ENCODE data around the gene CDC42BPG.

The CDC42BPG gene

GRCh38 chr11:64884019-64884418 lies 39.6 kb upstream of the CDC42BPG start:
- H3K4me3 ChIP-seq (ENCODE audit: low read depth, low read length), result no peak overlapping the region
- no peak for TF ChIP-seq CTCF (IDR thresholded peaks at IDR 0.05; ENCODE audit: low read depth, low read length)

- no peak for TF ChIP-seq CTCF (IDR thresholded peaks at IDR 0.05; ENCODE audit: low read depth, low read length)
- no peak overlapping the region for H3K4me3 ChIP-seq (ENCODE audit: low read depth, low read length)
These were observed 39.1 kb upstream of the CDC42BPG start for GRCh38 chr11:64883575-64883974.

- TF ChIP-seq CTCF (IDR thresholded peaks at IDR 0.05; ENCODE audit: low read depth, low read length), result no peak
- H3K4me3 ChIP-seq (ENCODE audit: low read depth, low read length), result no peak overlapping the region
These were observed 37.8 kb upstream of the CDC42BPG start for GRCh38 chr11:64882243-64882642.

GRCh38 chr11:64881476-64881875 lies 37.0 kb upstream of the CDC42BPG start:
- no peak overlapping the region for H3K4me3 ChIP-seq (ENCODE audit: low read depth, low read length)
- no peak for TF ChIP-seq CTCF (IDR thresholded peaks at IDR 0.05; ENCODE audit: low read depth, low read length)

GRCh38 chr11:64880240-64881001 lies 36.0 kb upstream of the CDC42BPG start:
- no peak overlapping the region for H3K4me3 ChIP-seq (ENCODE audit: low read depth, low read length)
- TF ChIP-seq CTCF (IDR thresholded peaks at IDR 0.05; ENCODE audit: low read depth, low read length), result no peak

- TF ChIP-seq CTCF (IDR thresholded peaks at IDR 0.05; ENCODE audit: low read depth, low read length), result no peak
- peak overlapping the region; percentile 74 for H3K4me3 ChIP-seq (ENCODE audit: low read depth, low read length)
These were observed 34.9 kb upstream of the CDC42BPG start for GRCh38 chr11:64879244-64879900.

Measured in WI38 (cell line).